ENCODE measurements around the gene PPARGC1A. TPM values are rescaled to one million over a fixed set of nuclear protein-coding genes. Genes with fewer than 3 reads are reported as not detected.

PPARGC1A gene
- polyA plus RNA-seq, 2 of the 4 experiments (the other 2 are of a cell fraction) = 0.04 TPM

- WGBS (ENCODE audit: missing lambda C conversion rate) = 30% methylated on average over 2 of the region's 2 CpGs
- TF ChIP-seq KDM1A (IDR thresholded peaks at IDR 0.05; ENCODE audit: low read depth) (no peak), CHD4 (IDR thresholded peaks at IDR 0.05; ENCODE audit: borderline replicate concordance) (no peak), POLR2A (IDR thresholded peaks at IDR 0.05; ENCODE audit: low read length) (no peak), ATOH8 (CRISPR knock-in tag; IDR thresholded peaks at IDR 0.05; ENCODE audit: low read depth) (no peak), HDAC2 (IDR thresholded peaks at IDR 0.05) (no peak), POLR2AphosphoS2 (conservative IDR thresholded peaks at IDR 0.05; ENCODE audit: low read length) (no peak), ZC3H11A (IDR thresholded peaks at IDR 0.05) (no peak), HOXB5 (CRISPR knock-in tag; IDR thresholded peaks at IDR 0.05) (no peak), MAFK (IDR thresholded peaks at IDR 0.05; ENCODE audit: partially characterized antibody) (no peak), HES2 (IDR thresholded peaks at IDR 0.05) (no peak), CBX2 (IDR thresholded peaks at IDR 0.05; ENCODE audit: borderline replicate concordance, low read depth) (no peak), MAZ (IDR thresholded peaks at IDR 0.05; ENCODE audit: borderline replicate concordance, low read depth, low read length) (no peak), HEYL (CRISPR knock-in tag; IDR thresholded peaks at IDR 0.05) (no peak)
- TF ChIP-seq, protein P1, sequence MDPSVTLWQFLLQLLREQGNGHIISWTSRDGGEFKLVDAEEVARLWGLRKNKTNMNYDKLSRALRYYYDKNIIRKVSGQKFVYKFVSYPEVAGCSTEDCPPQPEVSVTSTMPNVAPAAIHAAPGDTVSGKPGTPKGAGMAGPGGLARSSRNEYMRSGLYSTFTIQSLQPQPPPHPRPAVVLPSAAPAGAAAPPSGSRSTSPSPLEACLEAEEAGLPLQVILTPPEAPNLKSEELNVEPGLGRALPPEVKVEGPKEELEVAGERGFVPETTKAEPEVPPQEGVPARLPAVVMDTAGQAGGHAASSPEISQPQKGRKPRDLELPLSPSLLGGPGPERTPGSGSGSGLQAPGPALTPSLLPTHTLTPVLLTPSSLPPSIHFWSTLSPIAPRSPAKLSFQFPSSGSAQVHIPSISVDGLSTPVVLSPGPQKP (IDR thresholded peaks at IDR 0.05; ENCODE audit: low read depth, low read length) = no peak
- CTCF ChIA-PET = no interaction called here
- Histone ChIP-seq H3K4me2 (no peak overlapping the region), H3K27ac (no peak overlapping the region), H3K9me3 (no peaks in the 10 kb centered on the region), H3K4me1 (no peaks in the 10 kb centered on the region), H3K4me3 (no peak overlapping the region)
- ATAC-seq (no peak), DNase-seq (ENCODE audit: low read depth in 1 of 2, low spot score in 1 of 2) (no peak), FAIRE-seq (no peak)
- POLR2A ChIA-PET = no interaction called here
Observed at GRCh38 chr4:23847158-23847557, 42.7 kb downstream of the PPARGC1A start.

GRCh38 chr4:23844961-23845360 lies 44.9 kb downstream of the PPARGC1A start:
- ChIA-PET CTCF (no interaction called here), POLR2A (no interaction called here)
- DNase-seq (ENCODE audit: low read depth in 1 of 2, low spot score in 1 of 2) (no peak), FAIRE-seq (no peak), ATAC-seq (no peak)
- WGBS (ENCODE audit: missing lambda C conversion rate) = 58% methylated on average over 4 of the region's 4 CpGs
- Histone ChIP-seq H3K4me1 (no peaks in the 10 kb centered on the region), H3K4me2 (no peak overlapping the region), H3K9me3 (no peaks in the 10 kb centered on the region), H3K27ac (no peak overlapping the region), H3K4me3 (no peak overlapping the region)
- TF ChIP-seq JUNB (IDR thresholded peaks at IDR 0.05) (no peak), RCOR1 (IDR thresholded peaks at IDR 0.05; ENCODE audit: low read depth, low read length) (no peak), KDM1A (IDR thresholded peaks at IDR 0.05; ENCODE audit: low read depth) (no peak), HOXA7 (CRISPR knock-in tag; IDR thresholded peaks at IDR 0.05) (no peak), HES2 (IDR thresholded peaks at IDR 0.05) (no peak), HMGXB4 (CRISPR knock-in tag; IDR thresholded peaks at IDR 0.05; ENCODE audit: borderline replicate concordance) (no peak)

DNA sequence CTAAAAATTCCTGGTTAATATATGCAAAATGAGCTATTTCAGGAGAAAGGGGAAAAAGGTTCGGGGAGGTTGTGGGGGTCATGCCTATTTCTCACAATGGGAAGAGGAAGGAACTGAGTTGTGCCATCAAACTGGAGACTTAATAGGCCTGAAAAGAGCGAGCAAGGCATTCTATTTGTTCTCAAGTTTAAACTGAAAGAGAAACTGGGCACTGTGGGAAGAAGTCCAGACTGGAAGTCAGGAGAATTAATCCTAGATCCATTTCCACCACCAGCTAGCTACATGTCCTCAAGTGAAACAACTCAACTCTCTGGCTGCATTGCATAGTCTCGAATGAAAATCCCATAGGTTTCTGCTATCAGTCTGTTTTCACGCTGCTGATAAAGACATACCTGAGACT lies 50.6 kb downstream of the PPARGC1A start:
- H3K4me2 ChIP-seq = no peak overlapping the region
- H3K4me3 ChIP-seq = no peak overlapping the region
- ATAC-seq (no peak), DNase-seq (ENCODE audit: low read depth in 1 of 2, low spot score in 1 of 2) (no peak), FAIRE-seq (no peak)
- CTCF ChIA-PET = no interaction called here
- H3K27ac ChIP-seq = no peak overlapping the region
- 16% methylated on average over 4 of the region's 4 CpGs for WGBS (ENCODE audit: missing lambda C conversion rate)
- POLR2A ChIA-PET = no interaction called here
- no peaks in the 10 kb centered on the region for H3K4me1 ChIP-seq
- no peaks in the 10 kb centered on the region for H3K9me3 ChIP-seq
- TF ChIP-seq KDM5A (IDR thresholded peaks at IDR 0.05) (no peak), ZFP36 (IDR thresholded peaks at IDR 0.05; ENCODE audit: borderline replicate concordance, partially characterized antibody) (no peak), RARB (CRISPR knock-in tag; IDR thresholded peaks at IDR 0.05) (no peak), JUN (IDR thresholded peaks at IDR 0.05) (no peak), POLR2AphosphoS2 (conservative IDR thresholded peaks at IDR 0.05; ENCODE audit: low read length) (no peak), USF2 (IDR thresholded peaks at IDR 0.05) (no peak), RCOR1 (IDR thresholded peaks at IDR 0.05; ENCODE audit: low read depth, low read length) (no peak), HMGXB4 (CRISPR knock-in tag; IDR thresholded peaks at IDR 0.05; ENCODE audit: borderline replicate concordance) (no peak), CHD2 (IDR thresholded peaks at IDR 0.05; ENCODE audit: low read length, partially characterized antibody) (no peak), HOXB5 (CRISPR knock-in tag; IDR thresholded peaks at IDR 0.05) (no peak), RAD21 (conservative IDR thresholded peaks at IDR 0.05 in 1 of 2, IDR thresholded peaks at IDR 0.05 in 1 of 2) (no peak), FOSL2 (IDR thresholded peaks at IDR 0.05) (no peak), FOSL2 (CRISPR knock-in tag; IDR thresholded peaks at IDR 0.05) (no peak), FOSB (CRISPR knock-in tag; IDR thresholded peaks at IDR 0.05) (no peak), EHF (CRISPR knock-in tag; IDR thresholded peaks at IDR 0.05) (no peak), ZSCAN20 (CRISPR knock-in tag; IDR thresholded peaks at IDR 0.05) (no peak)
